Hepatocyte (in vitro differentiated cells): ENCODE results near the gene NSRP1. TPM values are rescaled to one million over a fixed set of nuclear protein-coding genes. Genes with fewer than 3 reads are reported as not detected.

Experiments used
- DNase-seq: peaks from one replicate; pipeline ENCODE4 v3.0.0-alpha.2; 2016; ENCODE audit warnings: low spot score
- H2AFZ ChIP-seq: fragments of 200-600 bp; sonication (generic); 2 replicates; pipeline ENCODE4 v1.6.0; 2016; ENCODE audit warnings: antibody characterized with exemption, mild to moderate bottlenecking
- H3K27ac ChIP-seq: fragments of 200-600 bp; sonication (generic); 2 replicates; pipeline ENCODE4 v1.5.1; 2016; ENCODE audit warnings: mild to moderate bottlenecking
- H3K27me3 ChIP-seq: fragments of 200-600 bp; sonication (generic); 2 replicates; pipeline ENCODE4 v1.6.1; 2016
- H3K36me3 ChIP-seq: fragments of 200-600 bp; sonication (generic); replicated peaks from 2 replicates; pipeline ENCODE4 v1.5.1; 2016; ENCODE audit warnings: low read depth; ENCODE audit not compliant: insufficient read depth
- H3K4me1 ChIP-seq: fragments of 200-600 bp; sonication (generic); 2 replicates; pipeline ENCODE4 v1.5.1; 2016; ENCODE audit warnings: mild to moderate bottlenecking, moderate library complexity; ENCODE audit not compliant: insufficient read depth
- H3K4me2 ChIP-seq: fragments of 200-600 bp; sonication (generic); 2 replicates; pipeline ENCODE4 v1.6.0; 2016
- H3K4me3 ChIP-seq: fragments of 200-600 bp; sonication (generic); 2 replicates; pipeline ENCODE4 v1.5.1; 2016; ENCODE audit warnings: mild to moderate bottlenecking
- H3K79me2 ChIP-seq: fragments of 200-600 bp; sonication (generic); 2 replicates; pipeline ENCODE4 v1.6.0; 2017; ENCODE audit warnings: mild to moderate bottlenecking
- H3K9me2 ChIP-seq: fragments of 200-600 bp; sonication (generic); replicated peaks from 2 replicates; pipeline ENCODE4 v1.6.0; 2017; ENCODE audit warnings: mild to moderate bottlenecking; ENCODE audit not compliant: insufficient read depth
- H3K9me3 ChIP-seq: fragments of 200-600 bp; sonication (generic); 2 replicates; pipeline ENCODE4 v1.5.1; 2016; ENCODE audit warnings: low read depth, mild to moderate bottlenecking
- H4K20me1 ChIP-seq: fragments of 200-600 bp; sonication (generic); 2 replicates; pipeline ENCODE4 v1.6.0; 2016; ENCODE audit warnings: mild to moderate bottlenecking; ENCODE audit not compliant: insufficient read depth, poor library complexity, severe bottlenecking
- CTCF ChIP-seq: fragments of 200-600 bp; sonication (generic); IDR thresholded peaks from 2 replicates; pipeline ENCODE4 v1.5.1; 2016; ENCODE audit warnings: antibody characterized with exemption, mild to moderate bottlenecking; ENCODE audit not compliant: poor library complexity
- EZH2 ChIP-seq: fragments of 200-600 bp; sonication (generic); IDR thresholded peaks from 2 replicates; pipeline ENCODE4 v1.6.1; 2016; ENCODE audit warnings: antibody characterized with exemption, mild to moderate bottlenecking, borderline replicate concordance
- EZH2phosphoT487 ChIP-seq: fragments of 200-600 bp; sonication (generic); IDR thresholded peaks from one replicate; pipeline ENCODE4 v1.6.1; 2018; ENCODE audit warnings: antibody characterized with exemption, mild to moderate bottlenecking, low read depth, moderate library complexity; ENCODE audit not compliant: unreplicated experiment, severe bottlenecking
- WGBS: methylation state at CpG from one replicate; pipeline ENCODE4 v1.1.6; 2016; ENCODE audit warnings: low lambda C conversion rate; ENCODE audit errors: missing lambda C conversion rate; 5-methylcytosine and 5-hydroxymethylcytosine counted together
- polyA plus RNA-seq: library from polyadenylated mRNA; unstranded; fragments of >200 nt; fragmentation: Nextera tagmentation; extraction: Ambion mirVana; gene quantifications from 2 replicates; pipeline ENCODE4 v1.2.1, GENCODE V29; 2016
- total RNA-seq: library from RNA; depleted of rRNA; stranded (reverse); fragments of >200 nt; gene quantifications from 2 replicates; pipeline ENCODE4 v1.2.3, GENCODE V29; 2014

Gene NSRP1
- total and polyA plus RNA-seq, 2 experiments from 2014 or later, result 8.6 to 39.2 TPM

- WGBS, result 52% methylated on average over 7 of the region's 7 CpGs
- H3K4me2 ChIP-seq, result peak overlapping the region; percentile 44
- H3K4me1 ChIP-seq, result peaks cover 21% of the 10 kb centered on the region
- H4K20me1 ChIP-seq, result no peaks in the 10 kb centered on the region
- no peaks in the 10 kb centered on the region for H3K9me3 ChIP-seq
- H3K27ac ChIP-seq, result peak overlapping the region; percentile 60
- H3K36me3 ChIP-seq, result no peaks in the 10 kb centered on the region
- no peak for TF ChIP-seq EZH2
- TF ChIP-seq CTCF, result no peak
- no peak for TF ChIP-seq EZH2phosphoT487
- no peaks in the 10 kb centered on the region for H3K27me3 ChIP-seq
- DNase-seq, result peak; percentile 56
- no peaks in the 10 kb centered on the region for H3K9me2 ChIP-seq
- no peaks in the 10 kb centered on the region for H3K79me2 ChIP-seq
- no peak overlapping the region for H2AFZ ChIP-seq
- no peak overlapping the region for H3K4me3 ChIP-seq
Measured at GRCh38 chr17:30219833-30220232, 103.2 kb downstream of the NSRP1 start.

- DNase-seq, result no peak
- Histone ChIP-seq H3K9me3 (no peaks in the 10 kb centered on the region), H3K27ac (peak overlapping the region; percentile 60), H3K9me2 (no peaks in the 10 kb centered on the region), H3K4me2 (no peak overlapping the region), H3K4me3 (no peak overlapping the region), H3K36me3 (no peaks in the 10 kb centered on the region), H2AFZ (no peak overlapping the region), H3K79me2 (no peaks in the 10 kb centered on the region), H3K4me1 (peaks cover 21% of the 10 kb centered on the region), H4K20me1 (no peaks in the 10 kb centered on the region), H3K27me3 (no peaks in the 10 kb centered on the region)
- 85% methylated on average over 5 of the region's 5 CpGs for WGBS
- no peak for TF ChIP-seq EZH2phosphoT487
- no peak for TF ChIP-seq CTCF
- TF ChIP-seq EZH2, result no peak
Measured at GRCh38 chr17:30220414-30220813, 103.8 kb downstream of the NSRP1 start.

- no peaks in the 10 kb centered on the region for H3K36me3 ChIP-seq
- H4K20me1 ChIP-seq, result no peaks in the 10 kb centered on the region
- no peak overlapping the region for H3K27ac ChIP-seq
- H3K9me2 ChIP-seq, result no peaks in the 10 kb centered on the region
- DNase-seq, result no peak
- no peak overlapping the region for H3K4me2 ChIP-seq
- peaks cover 21% of the 10 kb centered on the region for H3K4me1 ChIP-seq
- 90% methylated on average over 5 of the region's 10 CpGs for WGBS
- H3K4me3 ChIP-seq, result no peak overlapping the region
- no peak overlapping the region for H2AFZ ChIP-seq
- no peaks in the 10 kb centered on the region for H3K27me3 ChIP-seq
- no peaks in the 10 kb centered on the region for H3K79me2 ChIP-seq
- no peak for TF ChIP-seq CTCF
- TF ChIP-seq EZH2phosphoT487, result no peak
- TF ChIP-seq EZH2, result no peak
- H3K9me3 ChIP-seq, result no peaks in the 10 kb centered on the region
Measured at GRCh38 chr17:30221346-30221745, 104.7 kb downstream of the NSRP1 start.

GRCh38 chr17:30222251-30222650 lies 105.6 kb downstream of the NSRP1 start:
- no peaks in the 10 kb centered on the region for H3K9me3 ChIP-seq

More at GRCh38 chr17:30222251-30222650, 105.6 kb downstream of the NSRP1 start:
- peak overlapping the region; percentile 15 for H3K4me2 ChIP-seq
- H3K36me3 ChIP-seq, result no peaks in the 10 kb centered on the region
- H2AFZ ChIP-seq, result no peak overlapping the region
- DNase-seq, result no peak
- TF ChIP-seq CTCF (no peak), EZH2 (no peak), EZH2phosphoT487 (no peak)
- WGBS, result 80% methylated on average over 4 of the region's 4 CpGs
- H4K20me1 ChIP-seq, result no peaks in the 10 kb centered on the region
- no peaks in the 10 kb centered on the region for H3K79me2 ChIP-seq
- peak overlapping the region; percentile 60 for H3K27ac ChIP-seq
- H3K27me3 ChIP-seq, result no peaks in the 10 kb centered on the region
- H3K4me3 ChIP-seq, result no peak overlapping the region
- no peaks in the 10 kb centered on the region for H3K9me2 ChIP-seq
- peaks cover 21% of the 10 kb centered on the region for H3K4me1 ChIP-seq
